SK-N-SH (cell line): ENCODE data around the gene LIPN.

ENCODE experiments used
- CTCF ChIP-seq: fragments of 200-600 bp; sonication (generic); IDR thresholded peaks from 2 replicates; pipeline ENCODE4 v1.6.1; 2017; ENCODE audit warnings: antibody characterized with exemption, mild to moderate bottlenecking, moderate library complexity
- EP300 ChIP-seq, 2 experiments: IDR thresholded peaks; 2 replicates each; pipeline versions ENCODE4 v1.4.0 to v1.6.1; 2012; ENCODE audit warnings: borderline replicate concordance in 1 of 2, low read depth in 1 of 2, low read length in 1 of 2
- EZH2phosphoT487 ChIP-seq: fragments of 200-600 bp; sonication (generic); IDR thresholded peaks from 2 replicates; pipeline ENCODE4 v1.6.1; 2017; ENCODE audit warnings: low read depth, mixed run types, mild to moderate bottlenecking, antibody characterized with exemption, moderate library complexity, borderline replicate concordance
- FOSL2 ChIP-seq: IDR thresholded peaks from 2 replicates; pipeline ENCODE4 v1.4.0; 2012; ENCODE audit warnings: low read depth, mild to moderate bottlenecking, moderate library complexity, borderline replicate concordance
- MXI1 ChIP-seq: IDR thresholded peaks from 2 replicates; pipeline ENCODE4 v1.6.1; 2012; ENCODE audit warnings: mild to moderate bottlenecking, low read depth, low read length, improper control_type of control experiment
- POLR2AphosphoS5 ChIP-seq: IDR thresholded peaks from 2 replicates; pipeline ENCODE4 v1.6.1; 2012; ENCODE audit warnings: low read depth, low read length
- RFX5 ChIP-seq: IDR thresholded peaks from 2 replicates; pipeline ENCODE4 v1.6.1; 2012; ENCODE audit warnings: mild to moderate bottlenecking, improper control_type of control experiment, low read length
- TAF1 ChIP-seq: IDR thresholded peaks from 2 replicates; pipeline ENCODE4 v1.6.1; 2012; ENCODE audit warnings: low read depth, mild to moderate bottlenecking, low read length, moderate library complexity, borderline replicate concordance
- USF2 ChIP-seq: fragments of 150-350 bp; IDR thresholded peaks from 2 replicates; pipeline ENCODE4 v1.6.1; 2017; ENCODE audit warnings: antibody characterized with exemption, low read length, low read depth, borderline replicate concordance
- YY1 ChIP-seq: IDR thresholded peaks from 2 replicates; pipeline ENCODE4 v1.4.0; 2012; ENCODE audit warnings: low read depth, mild to moderate bottlenecking
- TF ChIP-seq, protein P1 (sequence below): IDR thresholded peaks from 2 replicates; pipeline ENCODE4 v1.6.1; 2012; ENCODE audit warnings: mild to moderate bottlenecking, low read depth, low read length, moderate library complexity

- TF ChIP-seq POLR2AphosphoS5 (no peak), YY1 (no peak), MXI1 (no peak), RFX5 (no peak), FOSL2 (peak; percentile 67), TAF1 (no peak), EP300 (IDR thresholded peaks at IDR 0.05; ENCODE audit: borderline replicate concordance in 1 of 2, low read depth in 1 of 2, low read length in 1 of 2) (no peak), CTCF (no peak), EZH2phosphoT487 (no peak), USF2 (no peak)
- TF ChIP-seq, protein P1, sequence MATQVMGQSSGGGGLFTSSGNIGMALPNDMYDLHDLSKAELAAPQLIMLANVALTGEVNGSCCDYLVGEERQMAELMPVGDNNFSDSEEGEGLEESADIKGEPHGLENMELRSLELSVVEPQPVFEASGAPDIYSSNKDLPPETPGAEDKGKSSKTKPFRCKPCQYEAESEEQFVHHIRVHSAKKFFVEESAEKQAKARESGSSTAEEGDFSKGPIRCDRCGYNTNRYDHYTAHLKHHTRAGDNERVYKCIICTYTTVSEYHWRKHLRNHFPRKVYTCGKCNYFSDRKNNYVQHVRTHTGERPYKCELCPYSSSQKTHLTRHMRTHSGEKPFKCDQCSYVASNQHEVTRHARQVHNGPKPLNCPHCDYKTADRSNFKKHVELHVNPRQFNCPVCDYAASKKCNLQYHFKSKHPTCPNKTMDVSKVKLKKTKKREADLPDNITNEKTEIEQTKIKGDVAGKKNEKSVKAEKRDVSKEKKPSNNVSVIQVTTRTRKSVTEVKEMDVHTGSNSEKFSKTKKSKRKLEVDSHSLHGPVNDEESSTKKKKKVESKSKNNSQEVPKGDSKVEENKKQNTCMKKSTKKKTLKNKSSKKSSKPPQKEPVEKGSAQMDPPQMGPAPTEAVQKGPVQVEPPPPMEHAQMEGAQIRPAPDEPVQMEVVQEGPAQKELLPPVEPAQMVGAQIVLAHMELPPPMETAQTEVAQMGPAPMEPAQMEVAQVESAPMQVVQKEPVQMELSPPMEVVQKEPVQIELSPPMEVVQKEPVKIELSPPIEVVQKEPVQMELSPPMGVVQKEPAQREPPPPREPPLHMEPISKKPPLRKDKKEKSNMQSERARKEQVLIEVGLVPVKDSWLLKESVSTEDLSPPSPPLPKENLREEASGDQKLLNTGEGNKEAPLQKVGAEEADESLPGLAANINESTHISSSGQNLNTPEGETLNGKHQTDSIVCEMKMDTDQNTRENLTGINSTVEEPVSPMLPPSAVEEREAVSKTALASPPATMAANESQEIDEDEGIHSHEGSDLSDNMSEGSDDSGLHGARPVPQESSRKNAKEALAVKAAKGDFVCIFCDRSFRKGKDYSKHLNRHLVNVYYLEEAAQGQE, result no peak
Measured at GRCh38 chr10:88793712-88794299, 34.0 kb downstream of the LIPN start.
